ENCODE results near the gene DACH1.

Gene DACH1

DNA sequence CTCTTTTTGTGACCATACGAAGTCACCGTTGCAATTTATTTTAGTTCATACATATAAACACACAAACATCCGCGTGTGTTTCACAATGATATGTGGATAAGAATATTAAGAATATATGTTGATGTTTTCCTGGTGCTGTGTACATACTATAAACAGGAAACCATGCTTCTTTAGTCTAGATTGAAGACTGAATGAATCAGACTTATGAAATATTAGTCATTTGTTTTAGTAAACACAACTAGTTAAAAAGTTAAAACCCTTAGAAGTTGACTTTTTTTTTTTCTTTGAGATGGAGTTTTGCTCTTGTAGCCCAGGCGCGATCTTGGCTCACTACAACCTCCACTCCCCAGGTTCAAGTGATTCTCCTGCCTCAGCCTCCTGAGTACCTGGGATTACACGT is 257.7 kb downstream of the DACH1 start:
- Histone ChIP-seq H2AFZ (ENCODE audit: insufficient read depth, low read length, poor library complexity) (no peak overlapping the region), H3K18ac (ENCODE audit: low read length) (no peak overlapping the region), H3K14ac (ENCODE audit: low read length) (no peak overlapping the region), H3K4me1 (ENCODE audit: control insufficient read depth in 1 of 2, insufficient read depth in 2 of 2, low read length in 2 of 2) (no peaks in the 10 kb centered on the region), H2BK12ac (ENCODE audit: low read length) (no peak overlapping the region), H3K23ac (ENCODE audit: low read length) (no peak overlapping the region), H2BK5ac (ENCODE audit: low read depth, low read length, poor library complexity) (no peak overlapping the region), H4K91ac (ENCODE audit: low read depth, low read length) (no peak overlapping the region), H3K79me2 (ENCODE audit: control insufficient read depth, insufficient read depth, low read length, poor library complexity) (no peaks in the 10 kb centered on the region), H3K79me1 (ENCODE audit: low read length) (no peaks in the 10 kb centered on the region), H3K4ac (ENCODE audit: low read depth, low read length) (no peak overlapping the region), H2BK120ac (ENCODE audit: insufficient read depth, low read length, poor library complexity) (no peak overlapping the region), H2AK5ac (ENCODE audit: low read length) (no peak overlapping the region), H3K9ac (ENCODE audit: low read length) (no peak overlapping the region), H3K9me3 (ENCODE audit: insufficient read depth, low read depth, low read length) (no peaks in the 10 kb centered on the region), H3K27me3 (ENCODE audit: insufficient read depth, low read length) (no peaks in the 10 kb centered on the region), H4K12ac (ENCODE audit: low read depth, low read length) (no peak overlapping the region), H4K8ac (ENCODE audit: low read depth, low read length) (no peak overlapping the region), H3K27ac (ENCODE audit: low read depth, low read length) (no peak overlapping the region), H3K4me3 (ENCODE audit: low read depth, low read length) (no peak overlapping the region), H3K4me2 (ENCODE audit: low read length) (no peak overlapping the region), H3K36me3 (ENCODE audit: control insufficient read depth in 1 of 2, insufficient read depth in 2 of 2, low read length in 2 of 2) (no peaks in the 10 kb centered on the region)
- WGBS (ENCODE audit: extremely low coverage, insufficient coverage, insufficient read length) = no CpG with 5 or more reads among the region's 7 CpGs
- DNase-seq = no peak

DNA sequence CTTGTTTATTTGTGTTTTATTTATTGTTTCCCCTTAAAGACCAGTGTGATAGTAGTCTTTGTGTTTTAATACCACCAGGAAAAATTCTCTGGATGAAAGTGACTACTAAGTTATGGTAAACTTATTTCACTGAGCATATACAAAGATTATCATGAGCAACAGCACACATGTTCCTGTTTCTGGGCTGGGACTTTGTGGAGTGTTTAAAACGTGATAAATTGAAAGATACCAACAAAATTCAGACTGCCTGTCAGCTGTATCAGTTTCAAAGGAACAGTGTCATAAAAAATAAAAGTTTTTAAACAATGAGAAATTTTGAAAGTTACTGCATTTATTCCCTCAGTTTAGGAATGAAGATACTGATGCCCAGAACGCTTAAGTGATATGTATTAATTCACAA is 259.4 kb downstream of the DACH1 start:
- H2AFZ ChIP-seq (ENCODE audit: insufficient read depth, low read length, poor library complexity) = no peak overlapping the region
- no peak overlapping the region for H3K18ac ChIP-seq (ENCODE audit: low read length)
- H4K91ac ChIP-seq (ENCODE audit: low read depth, low read length) = no peak overlapping the region
- H4K12ac ChIP-seq (ENCODE audit: low read depth, low read length) = no peak overlapping the region
- H2AK5ac ChIP-seq (ENCODE audit: low read length) = no peak overlapping the region
- no peak overlapping the region for H3K4me3 ChIP-seq (ENCODE audit: low read depth, low read length)
- no peaks in the 10 kb centered on the region for H3K79me1 ChIP-seq (ENCODE audit: low read length)
- H2BK120ac ChIP-seq (ENCODE audit: insufficient read depth, low read length, poor library complexity) = no peak overlapping the region
- H3K27ac ChIP-seq (ENCODE audit: low read depth, low read length) = no peak overlapping the region
- H3K14ac ChIP-seq (ENCODE audit: low read length) = no peak overlapping the region
- H3K9me3 ChIP-seq (ENCODE audit: insufficient read depth, low read depth, low read length) = no peaks in the 10 kb centered on the region
- no peak overlapping the region for H3K9ac ChIP-seq (ENCODE audit: low read length)
- no peak overlapping the region for H3K4me2 ChIP-seq (ENCODE audit: low read length)
- H3K23ac ChIP-seq (ENCODE audit: low read length) = no peak overlapping the region
- no peak overlapping the region for H2BK5ac ChIP-seq (ENCODE audit: low read depth, low read length, poor library complexity)
- no peak overlapping the region for H2BK12ac ChIP-seq (ENCODE audit: low read length)
- H3K4ac ChIP-seq (ENCODE audit: low read depth, low read length) = no peak overlapping the region
- H3K36me3 ChIP-seq (ENCODE audit: control insufficient read depth in 1 of 2, insufficient read depth in 2 of 2, low read length in 2 of 2) = no peaks in the 10 kb centered on the region
- no CpG with 5 or more reads among the region's 2 CpGs for WGBS (ENCODE audit: extremely low coverage, insufficient coverage, insufficient read length)
- H3K27me3 ChIP-seq (ENCODE audit: insufficient read depth, low read length) = no peaks in the 10 kb centered on the region
- no peaks in the 10 kb centered on the region for H3K79me2 ChIP-seq (ENCODE audit: control insufficient read depth, insufficient read depth, low read length, poor library complexity)
- no peak overlapping the region for H4K8ac ChIP-seq (ENCODE audit: low read depth, low read length)
- H3K4me1 ChIP-seq (ENCODE audit: control insufficient read depth in 1 of 2, insufficient read depth in 2 of 2, low read length in 2 of 2) = no peaks in the 10 kb centered on the region
- DNase-seq = no peak

GRCh38 chr13:71606818-71607217 is 260.2 kb downstream of the DACH1 start:
- Histone ChIP-seq H2AK5ac (ENCODE audit: low read length) (no peak overlapping the region), H3K4ac (ENCODE audit: low read depth, low read length) (no peak overlapping the region), H4K91ac (ENCODE audit: low read depth, low read length) (no peak overlapping the region), H3K4me1 (ENCODE audit: control insufficient read depth in 1 of 2, insufficient read depth in 2 of 2, low read length in 2 of 2) (no peaks in the 10 kb centered on the region), H3K4me2 (ENCODE audit: low read length) (no peak overlapping the region), H3K18ac (ENCODE audit: low read length) (no peak overlapping the region), H2BK5ac (ENCODE audit: low read depth, low read length, poor library complexity) (no peak overlapping the region), H3K9ac (ENCODE audit: low read length) (no peak overlapping the region), H3K36me3 (ENCODE audit: control insufficient read depth in 1 of 2, insufficient read depth in 2 of 2, low read length in 2 of 2) (no peaks in the 10 kb centered on the region), H3K27me3 (ENCODE audit: insufficient read depth, low read length) (no peaks in the 10 kb centered on the region), H4K12ac (ENCODE audit: low read depth, low read length) (no peak overlapping the region), H3K9me3 (ENCODE audit: insufficient read depth, low read depth, low read length) (no peaks in the 10 kb centered on the region), H2AFZ (ENCODE audit: insufficient read depth, low read length, poor library complexity) (no peak overlapping the region), H3K4me3 (ENCODE audit: low read depth, low read length) (no peak overlapping the region), H3K27ac (ENCODE audit: low read depth, low read length) (no peak overlapping the region), H4K8ac (ENCODE audit: low read depth, low read length) (no peak overlapping the region), H3K14ac (ENCODE audit: low read length) (no peak overlapping the region), H3K79me2 (ENCODE audit: control insufficient read depth, insufficient read depth, low read length, poor library complexity) (no peaks in the 10 kb centered on the region), H3K79me1 (ENCODE audit: low read length) (no peaks in the 10 kb centered on the region), H2BK120ac (ENCODE audit: insufficient read depth, low read length, poor library complexity) (no peak overlapping the region), H3K23ac (ENCODE audit: low read length) (no peak overlapping the region), H2BK12ac (ENCODE audit: low read length) (no peak overlapping the region)
- DNase-seq = no peak

- no peak overlapping the region for H3K9ac ChIP-seq (ENCODE audit: low read length)
- no peaks in the 10 kb centered on the region for H3K9me3 ChIP-seq (ENCODE audit: insufficient read depth, low read depth, low read length)
- H2BK5ac ChIP-seq (ENCODE audit: low read depth, low read length, poor library complexity) = no peak overlapping the region
- no peaks in the 10 kb centered on the region for H3K79me1 ChIP-seq (ENCODE audit: low read length)
- no CpG with 5 or more reads among the region's 2 CpGs for WGBS (ENCODE audit: extremely low coverage, insufficient coverage, insufficient read length)
- H4K8ac ChIP-seq (ENCODE audit: low read depth, low read length) = no peak overlapping the region
- no peak for DNase-seq
- H4K12ac ChIP-seq (ENCODE audit: low read depth, low read length) = no peak overlapping the region
- H3K36me3 ChIP-seq (ENCODE audit: control insufficient read depth in 1 of 2, insufficient read depth in 2 of 2, low read length in 2 of 2) = no peaks in the 10 kb centered on the region
- H3K18ac ChIP-seq (ENCODE audit: low read length) = no peak overlapping the region
- H2AFZ ChIP-seq (ENCODE audit: insufficient read depth, low read length, poor library complexity) = no peak overlapping the region
- H3K23ac ChIP-seq (ENCODE audit: low read length) = no peak overlapping the region
- no peak overlapping the region for H3K4me2 ChIP-seq (ENCODE audit: low read length)
- H3K27ac ChIP-seq (ENCODE audit: low read depth, low read length) = no peak overlapping the region
- no peak overlapping the region for H3K4me3 ChIP-seq (ENCODE audit: low read depth, low read length)
- no peaks in the 10 kb centered on the region for H3K4me1 ChIP-seq (ENCODE audit: control insufficient read depth in 1 of 2, insufficient read depth in 2 of 2, low read length in 2 of 2)
- no peak overlapping the region for H2BK12ac ChIP-seq (ENCODE audit: low read length)
- no peaks in the 10 kb centered on the region for H3K27me3 ChIP-seq (ENCODE audit: insufficient read depth, low read length)
- no peak overlapping the region for H3K4ac ChIP-seq (ENCODE audit: low read depth, low read length)
- H3K79me2 ChIP-seq (ENCODE audit: control insufficient read depth, insufficient read depth, low read length, poor library complexity) = no peaks in the 10 kb centered on the region
- H3K14ac ChIP-seq (ENCODE audit: low read length) = no peak overlapping the region
- H2AK5ac ChIP-seq (ENCODE audit: low read length) = no peak overlapping the region
- H2BK120ac ChIP-seq (ENCODE audit: insufficient read depth, low read length, poor library complexity) = no peak overlapping the region
- H4K91ac ChIP-seq (ENCODE audit: low read depth, low read length) = no peak overlapping the region
These were observed 261.3 kb downstream of the DACH1 start for GRCh38 chr13:71605744-71606143.

DNA sequence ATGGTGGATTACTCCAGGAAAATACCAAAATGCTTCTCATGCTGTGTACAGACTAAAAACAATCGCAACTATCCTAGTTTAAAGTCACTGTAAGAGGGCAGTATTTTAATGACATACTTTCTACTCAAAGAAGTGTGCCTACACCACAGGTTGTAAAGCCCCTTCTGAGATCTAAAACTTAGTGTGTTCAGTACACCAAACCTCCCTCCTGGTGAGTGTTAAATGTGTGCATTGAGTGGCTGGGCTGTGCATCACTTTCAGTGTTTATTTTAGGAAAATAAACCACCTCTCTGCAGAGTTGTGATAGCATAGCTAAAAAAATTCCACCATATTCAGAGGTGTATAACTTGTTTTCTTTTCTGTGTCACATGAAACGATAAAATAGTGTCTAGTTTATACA is 263.7 kb downstream of the DACH1 start:
- Histone ChIP-seq H3K36me3 (ENCODE audit: control insufficient read depth in 1 of 2, insufficient read depth in 2 of 2, low read length in 2 of 2) (no peaks in the 10 kb centered on the region), H3K4ac (ENCODE audit: low read depth, low read length) (no peak overlapping the region), H2BK5ac (ENCODE audit: low read depth, low read length, poor library complexity) (no peak overlapping the region), H3K79me1 (ENCODE audit: low read length) (no peaks in the 10 kb centered on the region), H2BK12ac (ENCODE audit: low read length) (no peak overlapping the region), H2AK5ac (ENCODE audit: low read length) (no peak overlapping the region), H2AFZ (ENCODE audit: insufficient read depth, low read length, poor library complexity) (no peak overlapping the region), H4K8ac (ENCODE audit: low read depth, low read length) (no peak overlapping the region), H3K18ac (ENCODE audit: low read length) (no peak overlapping the region), H3K27ac (ENCODE audit: low read depth, low read length) (no peak overlapping the region), H3K9me3 (ENCODE audit: insufficient read depth, low read depth, low read length) (no peaks in the 10 kb centered on the region), H3K23ac (ENCODE audit: low read length) (no peak overlapping the region), H3K9ac (ENCODE audit: low read length) (no peak overlapping the region), H4K91ac (ENCODE audit: low read depth, low read length) (no peak overlapping the region), H3K4me1 (ENCODE audit: control insufficient read depth in 1 of 2, insufficient read depth in 2 of 2, low read length in 2 of 2) (no peaks in the 10 kb centered on the region), H2BK120ac (ENCODE audit: insufficient read depth, low read length, poor library complexity) (no peak overlapping the region), H3K14ac (ENCODE audit: low read length) (no peak overlapping the region), H3K4me3 (ENCODE audit: low read depth, low read length) (no peak overlapping the region), H3K79me2 (ENCODE audit: control insufficient read depth, insufficient read depth, low read length, poor library complexity) (no peaks in the 10 kb centered on the region), H4K12ac (ENCODE audit: low read depth, low read length) (no peak overlapping the region), H3K27me3 (ENCODE audit: insufficient read depth, low read length) (no peaks in the 10 kb centered on the region), H3K4me2 (ENCODE audit: low read length) (no peak overlapping the region)
- no CpG with 5 or more reads among the region's 2 CpGs for WGBS (ENCODE audit: extremely low coverage, insufficient coverage, insufficient read length)
- no peak for DNase-seq
